ENCODE measurements around the gene VSTM4.

DNA sequence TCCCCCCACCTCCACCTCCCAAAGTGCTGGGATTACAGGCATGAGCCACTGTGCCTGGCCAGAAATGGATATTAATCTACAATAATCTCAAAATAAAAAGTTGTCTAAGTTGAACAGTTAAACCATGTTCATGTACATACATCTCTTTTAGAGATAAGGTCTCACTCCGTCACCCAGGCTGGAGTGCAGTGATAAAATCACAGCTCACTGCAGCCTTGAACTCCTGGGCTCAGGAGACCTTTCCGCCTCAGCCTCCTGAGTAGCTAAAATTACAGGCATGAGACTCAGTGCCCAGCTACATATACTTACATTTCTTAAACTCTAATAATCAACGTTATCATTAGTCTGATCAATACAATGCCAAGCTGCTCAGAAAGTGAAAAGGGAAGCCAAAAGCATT is 36.2 kb downstream of the VSTM4 start:
- no peak for TF ChIP-seq POLR2A (IDR thresholded peaks at IDR 0.05)
- TF ChIP-seq, protein P1, sequence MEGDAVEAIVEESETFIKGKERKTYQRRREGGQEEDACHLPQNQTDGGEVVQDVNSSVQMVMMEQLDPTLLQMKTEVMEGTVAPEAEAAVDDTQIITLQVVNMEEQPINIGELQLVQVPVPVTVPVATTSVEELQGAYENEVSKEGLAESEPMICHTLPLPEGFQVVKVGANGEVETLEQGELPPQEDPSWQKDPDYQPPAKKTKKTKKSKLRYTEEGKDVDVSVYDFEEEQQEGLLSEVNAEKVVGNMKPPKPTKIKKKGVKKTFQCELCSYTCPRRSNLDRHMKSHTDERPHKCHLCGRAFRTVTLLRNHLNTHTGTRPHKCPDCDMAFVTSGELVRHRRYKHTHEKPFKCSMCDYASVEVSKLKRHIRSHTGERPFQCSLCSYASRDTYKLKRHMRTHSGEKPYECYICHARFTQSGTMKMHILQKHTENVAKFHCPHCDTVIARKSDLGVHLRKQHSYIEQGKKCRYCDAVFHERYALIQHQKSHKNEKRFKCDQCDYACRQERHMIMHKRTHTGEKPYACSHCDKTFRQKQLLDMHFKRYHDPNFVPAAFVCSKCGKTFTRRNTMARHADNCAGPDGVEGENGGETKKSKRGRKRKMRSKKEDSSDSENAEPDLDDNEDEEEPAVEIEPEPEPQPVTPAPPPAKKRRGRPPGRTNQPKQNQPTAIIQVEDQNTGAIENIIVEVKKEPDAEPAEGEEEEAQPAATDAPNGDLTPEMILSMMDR (IDR thresholded peaks at IDR 0.05 in 4 of 5, conservative IDR thresholded peaks at IDR 0.05 in 1 of 5) = no peak
